GM13977 (cell line): ENCODE results near the gene HSPH1.

Experiments
- DNase-seq: peaks from one replicate; pipeline ENCODE4 v3.0.0; 2012; ENCODE audit warnings: low spot score
- in situ Hi-C: fragments of 300-500 bp; cut with MboI; formaldehyde crosslinking; loops from one replicate; pipeline ENCODE4 v1.12.0; 2022; ENCODE audit warnings: low sequenced_read_pairs, low pct_unique_long_range_greater_than_20kb, mixed read lengths, inconsistent platforms; ENCODE audit not compliant: unreplicated experiment
- TF ChIP-seq, protein P1 (sequence below): IDR thresholded peaks from 2 replicates; pipeline ENCODE4 v1.5.1; 2012; ENCODE audit warnings: mild to moderate bottlenecking, control low read depth; ENCODE audit not compliant: insufficient read depth; ENCODE audit errors: extremely low read depth, missing control alignments

Gene HSPH1

DNA sequence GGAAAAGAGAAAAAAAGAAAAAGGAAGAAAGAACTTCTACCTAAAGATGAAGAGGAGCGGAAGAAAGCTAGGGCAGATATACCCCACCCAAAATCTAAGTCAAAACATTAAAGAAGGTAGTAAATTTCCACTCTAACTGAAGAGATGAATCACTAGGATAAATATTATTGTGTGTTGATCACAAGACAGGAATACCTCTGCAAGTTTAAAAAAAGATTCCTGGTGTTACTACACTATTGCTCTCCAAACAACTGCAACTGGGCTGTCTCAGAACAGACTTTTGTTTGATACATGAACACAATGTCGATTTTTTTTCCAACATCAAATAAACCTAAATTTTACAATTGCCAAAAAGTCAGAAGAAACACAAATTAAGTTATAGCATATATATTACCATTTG lies 6.8 kb downstream of the HSPH1 start:
- in situ Hi-C loops, result no loop called here
- no peak for DNase-seq
- TF ChIP-seq, protein P1, sequence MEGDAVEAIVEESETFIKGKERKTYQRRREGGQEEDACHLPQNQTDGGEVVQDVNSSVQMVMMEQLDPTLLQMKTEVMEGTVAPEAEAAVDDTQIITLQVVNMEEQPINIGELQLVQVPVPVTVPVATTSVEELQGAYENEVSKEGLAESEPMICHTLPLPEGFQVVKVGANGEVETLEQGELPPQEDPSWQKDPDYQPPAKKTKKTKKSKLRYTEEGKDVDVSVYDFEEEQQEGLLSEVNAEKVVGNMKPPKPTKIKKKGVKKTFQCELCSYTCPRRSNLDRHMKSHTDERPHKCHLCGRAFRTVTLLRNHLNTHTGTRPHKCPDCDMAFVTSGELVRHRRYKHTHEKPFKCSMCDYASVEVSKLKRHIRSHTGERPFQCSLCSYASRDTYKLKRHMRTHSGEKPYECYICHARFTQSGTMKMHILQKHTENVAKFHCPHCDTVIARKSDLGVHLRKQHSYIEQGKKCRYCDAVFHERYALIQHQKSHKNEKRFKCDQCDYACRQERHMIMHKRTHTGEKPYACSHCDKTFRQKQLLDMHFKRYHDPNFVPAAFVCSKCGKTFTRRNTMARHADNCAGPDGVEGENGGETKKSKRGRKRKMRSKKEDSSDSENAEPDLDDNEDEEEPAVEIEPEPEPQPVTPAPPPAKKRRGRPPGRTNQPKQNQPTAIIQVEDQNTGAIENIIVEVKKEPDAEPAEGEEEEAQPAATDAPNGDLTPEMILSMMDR, result no peak

DNA sequence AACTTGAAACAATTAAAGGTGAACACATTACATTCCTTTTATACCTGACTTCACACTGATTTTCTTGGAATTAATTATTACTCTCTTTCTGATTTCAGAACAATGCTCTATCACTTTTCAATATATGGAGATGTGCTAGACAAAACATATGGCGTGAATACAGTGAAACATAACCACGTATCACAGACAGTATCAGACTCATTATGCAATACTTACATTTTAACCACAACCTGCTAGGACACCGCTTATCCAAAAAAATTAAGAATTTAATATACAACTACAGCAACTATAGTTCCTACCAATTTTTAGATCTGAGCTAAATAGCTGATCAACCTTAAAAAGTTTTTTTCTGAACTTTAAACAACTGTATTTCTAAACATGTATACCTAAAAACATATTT lies 9.9 kb downstream of the HSPH1 start:
- DNase-seq, result no peak
- in situ Hi-C loops, result no loop called here
- TF ChIP-seq, protein P1, result no peak

GRCh38 chr13:31150315-31150985 lies 11.3 kb downstream of the HSPH1 start:
- in situ Hi-C loops, result no loop called here
- DNase-seq, result no peak
- TF ChIP-seq, protein P1, result no peak

DNA sequence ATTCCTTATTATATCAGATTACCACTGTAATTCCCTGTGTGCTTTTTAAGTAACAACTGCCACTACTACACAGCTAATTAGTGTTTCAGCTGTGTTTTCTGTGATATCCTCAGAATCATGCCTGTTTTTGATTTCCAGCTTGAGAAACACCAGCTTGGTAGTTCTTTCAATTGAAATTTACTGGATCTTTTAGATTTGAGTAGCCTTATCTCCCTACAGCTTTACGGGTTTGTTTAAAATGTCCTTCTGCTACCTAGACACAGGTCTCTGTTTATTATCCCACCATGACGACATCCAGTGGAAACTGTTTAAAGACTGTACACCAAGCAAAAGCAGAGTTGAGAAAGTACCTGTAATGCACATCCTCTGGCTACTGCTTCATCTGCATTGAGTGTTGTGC lies 12.1 kb downstream of the HSPH1 start:
- TF ChIP-seq, protein P1, result no peak
- in situ Hi-C loops, result no loop called here
- DNase-seq, result no peak

DNA sequence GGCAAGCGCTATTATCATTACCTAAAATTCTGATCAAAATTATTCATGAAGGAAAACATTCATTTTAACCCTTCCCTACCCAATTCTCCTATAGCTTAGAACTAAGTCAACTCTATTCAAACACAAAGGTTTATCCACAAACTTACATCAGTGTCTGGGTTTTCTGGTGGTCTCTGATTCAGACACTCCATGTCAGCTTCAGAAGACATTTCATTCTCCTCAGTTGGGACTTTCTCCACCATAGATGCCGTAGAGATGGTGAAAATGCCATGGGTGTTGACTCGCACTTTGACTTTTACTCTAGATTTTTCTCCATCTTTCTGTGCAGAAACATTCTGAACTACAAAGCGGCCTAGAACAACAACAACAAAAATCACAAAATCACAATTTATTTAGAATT lies 16.3 kb downstream of the HSPH1 start:
- TF ChIP-seq, protein P1, result no peak
- no peak for DNase-seq
- in situ Hi-C loops, result no loop called here

DNA sequence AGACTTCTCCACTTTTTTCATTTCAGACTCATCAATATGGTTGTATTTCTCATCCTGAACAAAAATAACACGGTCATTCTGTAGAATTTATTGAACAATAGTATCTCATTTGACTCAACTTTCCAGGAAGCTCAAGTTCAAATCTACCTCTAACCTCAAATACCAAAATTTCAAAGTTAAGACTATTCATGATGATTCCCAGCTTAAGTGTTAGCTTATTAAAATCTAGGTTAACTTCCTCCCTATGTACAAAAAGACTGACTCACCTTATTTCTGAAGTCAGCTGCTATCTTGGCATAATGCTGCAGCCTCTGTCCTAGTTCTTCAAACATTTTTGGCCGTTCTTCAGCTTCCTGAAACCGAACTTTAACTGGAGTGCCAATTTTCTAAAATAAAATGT lies 23.2 kb downstream of the HSPH1 start:
- no peak for DNase-seq
- in situ Hi-C loops, result no loop called here
- TF ChIP-seq, protein P1, result no peak
